GM18909 (cell line): ENCODE measurements around the gene NR2F6.
A peak's percentile ranks its signal among the peaks of the same experiment; 100 is the strongest.

ENCODE experiments used
- ATAC-seq: cut with Tn5 transposase; IDR thresholded peaks from one replicate; pipeline ENCODE4 v1.9.1; 2021; ENCODE audit warnings: mild to moderate bottlenecking; ENCODE audit not compliant: unreplicated experiment, poor library complexity

Gene NR2F6

DNA sequence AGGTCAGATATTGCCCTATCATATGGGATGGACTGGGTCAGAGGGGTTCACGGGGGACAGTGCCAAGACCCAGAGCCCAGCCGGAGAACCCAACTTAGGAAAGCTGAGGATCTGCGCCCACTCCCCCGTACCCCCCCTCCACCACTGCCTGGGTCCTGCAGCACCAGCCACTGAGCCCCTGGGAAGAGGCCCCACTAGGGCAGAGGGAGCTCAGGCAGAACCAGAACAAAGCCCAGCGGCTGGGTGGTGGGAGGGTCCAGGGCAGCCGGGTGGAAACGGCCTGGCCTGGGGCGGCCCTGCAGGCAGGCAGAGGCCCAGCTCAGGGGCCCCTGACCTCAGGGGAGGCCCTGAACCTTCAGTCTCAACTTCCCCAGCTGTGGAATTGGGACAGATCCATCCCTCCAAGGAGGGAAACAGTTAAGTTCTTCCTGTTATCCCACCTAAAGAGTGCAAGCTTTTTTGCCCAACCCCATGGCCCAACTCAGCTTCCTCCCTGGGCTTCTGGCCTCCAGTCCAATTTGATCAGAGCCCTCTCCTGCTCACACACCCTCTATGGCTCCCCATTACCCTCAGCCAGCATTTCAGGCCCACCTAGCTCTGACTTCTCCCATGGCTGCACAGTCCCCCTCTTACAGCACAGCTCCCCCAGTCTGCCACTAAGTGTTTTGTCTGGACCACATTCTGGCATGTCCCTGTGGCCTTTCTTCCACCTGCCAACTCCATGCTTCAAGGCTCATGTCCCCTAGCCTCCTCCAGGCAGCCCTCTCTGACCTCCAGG is 3.1 kb downstream of the NR2F6 start:
- ATAC-seq, result no peak

GRCh38 chr19:17240826-17241399 is 4.8 kb downstream of the NR2F6 start:
- no peak for ATAC-seq

- no peak for ATAC-seq
Observed at GRCh38 chr19:17240062-17240752, 5.5 kb downstream of the NR2F6 start.

DNA sequence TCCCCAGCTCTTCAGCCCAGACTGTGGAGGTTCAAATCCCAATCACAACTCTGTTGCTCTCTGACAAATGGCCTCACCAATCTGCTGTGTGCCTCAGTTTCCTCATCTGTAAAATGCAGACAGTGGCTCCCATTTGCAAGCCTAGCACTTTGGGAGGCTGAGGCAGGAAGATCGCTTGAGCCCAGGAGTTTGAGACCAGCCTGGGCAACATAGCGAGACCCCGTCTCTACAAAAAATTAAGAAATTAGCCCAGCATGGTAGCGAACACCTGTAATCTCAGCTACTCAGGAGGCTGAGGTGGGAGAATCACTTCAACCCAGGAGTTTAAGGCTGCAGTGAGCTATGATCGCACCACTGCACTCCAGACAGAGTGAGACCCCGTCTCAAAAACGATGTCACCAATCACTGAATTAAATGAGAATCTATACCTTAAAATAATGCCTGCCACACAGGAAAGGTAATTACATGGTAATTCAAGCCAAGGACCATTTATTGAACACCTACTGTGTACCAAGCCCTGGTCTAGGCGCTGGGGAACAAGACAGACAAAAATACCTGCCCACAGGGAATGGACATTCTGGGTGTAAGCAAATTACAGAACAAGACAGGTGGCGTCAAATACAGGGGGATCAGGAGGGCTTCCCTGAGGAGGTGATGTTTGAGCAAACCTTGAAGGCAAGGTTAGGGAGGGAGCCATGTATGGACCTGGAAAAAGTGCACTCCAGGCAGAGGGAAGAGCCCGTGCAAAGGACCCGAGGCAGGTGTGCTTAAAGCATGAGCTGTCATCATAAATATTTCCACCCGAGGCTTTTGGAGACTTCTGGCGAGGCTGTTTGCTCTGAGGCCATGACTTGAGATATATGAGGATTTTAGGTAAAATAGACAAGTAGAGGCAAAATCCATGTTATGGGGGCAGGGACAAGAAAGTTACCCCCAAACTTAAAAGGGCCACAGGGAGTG is 7.7 kb downstream of the NR2F6 start:
- ATAC-seq, result no peak

DNA sequence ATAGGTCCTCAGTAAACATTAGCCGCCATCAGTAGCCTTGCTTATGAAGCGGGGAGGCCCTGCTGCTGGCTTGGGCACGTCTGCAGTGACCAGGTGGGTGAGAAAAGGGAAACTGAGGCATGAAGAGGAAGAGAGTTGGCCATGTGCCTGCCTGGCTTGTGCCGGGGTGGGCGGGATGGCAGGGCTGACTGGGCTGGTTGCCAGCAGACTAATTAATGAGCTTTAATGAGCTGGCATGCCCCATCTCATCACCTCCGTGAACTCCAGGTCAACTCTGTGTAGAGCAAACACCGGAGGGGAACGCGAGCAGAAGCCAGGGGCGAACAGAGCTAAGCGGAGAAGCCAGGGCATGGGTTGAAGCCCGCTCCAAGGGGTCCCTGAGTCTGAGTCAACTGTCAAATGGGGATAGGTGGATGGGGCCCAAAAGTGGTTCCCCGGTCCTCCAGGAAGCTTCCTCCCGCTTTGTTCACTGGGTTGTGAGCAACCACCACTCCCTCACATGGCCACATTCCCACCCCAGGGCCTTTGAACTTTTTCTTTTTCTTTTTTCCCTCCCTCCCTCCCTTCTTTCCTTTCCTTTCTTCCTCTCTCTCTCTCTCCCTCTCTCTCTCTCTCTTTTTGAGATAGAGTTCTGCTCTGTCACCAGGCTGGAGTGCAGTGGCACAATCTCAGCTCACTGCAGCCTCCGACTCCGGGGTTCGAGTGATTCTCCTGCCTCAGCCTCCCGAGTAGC is 8.7 kb downstream of the NR2F6 start:
- ATAC-seq, result no peak

GRCh38 chr19:17235971-17236777 is 9.5 kb downstream of the NR2F6 start:
- no peak for ATAC-seq

GRCh38 chr19:17235300-17235970 is 10.3 kb downstream of the NR2F6 start:
- peak; percentile 61 for ATAC-seq

DNA sequence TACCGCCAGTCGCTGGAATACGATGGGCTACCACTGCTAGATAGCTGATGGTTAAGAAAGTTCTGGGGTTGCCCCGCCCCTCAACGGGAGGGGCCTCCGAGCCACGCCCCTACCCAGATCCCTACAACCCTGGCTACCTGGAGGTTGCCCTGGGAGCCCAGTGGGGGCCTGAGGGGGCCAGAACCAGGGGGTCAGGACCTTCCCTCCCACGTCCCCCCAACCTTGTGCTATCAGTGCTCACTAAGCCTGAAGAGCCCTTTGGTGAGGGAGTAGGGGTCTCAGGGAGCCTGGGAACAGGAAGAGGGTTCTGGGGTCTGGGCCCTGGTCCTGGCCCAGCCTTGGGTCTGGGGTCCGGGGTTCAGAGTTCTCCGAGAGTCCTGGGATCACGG is 10.8 kb downstream of the NR2F6 start:
- ATAC-seq, result peak; percentile 41

DNA sequence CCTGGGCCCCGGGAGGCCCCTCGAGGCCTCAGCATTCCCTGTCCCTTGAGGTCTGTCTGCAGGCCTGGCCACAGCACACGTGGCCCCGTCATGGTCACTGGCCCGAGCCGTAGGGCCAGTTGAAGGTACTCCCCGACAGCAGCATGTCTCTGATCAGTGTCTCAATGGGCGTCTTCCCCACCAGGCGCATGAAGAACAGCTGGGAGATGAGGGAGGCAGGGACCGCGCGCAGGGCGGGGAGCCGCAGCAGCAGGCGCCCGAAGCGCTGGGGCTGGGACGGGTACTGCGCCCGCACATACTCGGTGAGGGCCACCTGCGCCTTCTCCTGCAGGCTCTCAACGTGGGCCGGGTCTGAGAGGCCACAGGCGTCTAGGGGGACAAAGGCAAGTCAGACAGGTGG is 13.5 kb downstream of the NR2F6 start:
- ATAC-seq, result no peak

- ATAC-seq, result no peak
Observed at GRCh38 chr19:17229890-17230289, 15.8 kb downstream of the NR2F6 start.

- no peak for ATAC-seq
Observed at GRCh38 chr19:17227798-17228367, 17.8 kb downstream of the NR2F6 start.

DNA sequence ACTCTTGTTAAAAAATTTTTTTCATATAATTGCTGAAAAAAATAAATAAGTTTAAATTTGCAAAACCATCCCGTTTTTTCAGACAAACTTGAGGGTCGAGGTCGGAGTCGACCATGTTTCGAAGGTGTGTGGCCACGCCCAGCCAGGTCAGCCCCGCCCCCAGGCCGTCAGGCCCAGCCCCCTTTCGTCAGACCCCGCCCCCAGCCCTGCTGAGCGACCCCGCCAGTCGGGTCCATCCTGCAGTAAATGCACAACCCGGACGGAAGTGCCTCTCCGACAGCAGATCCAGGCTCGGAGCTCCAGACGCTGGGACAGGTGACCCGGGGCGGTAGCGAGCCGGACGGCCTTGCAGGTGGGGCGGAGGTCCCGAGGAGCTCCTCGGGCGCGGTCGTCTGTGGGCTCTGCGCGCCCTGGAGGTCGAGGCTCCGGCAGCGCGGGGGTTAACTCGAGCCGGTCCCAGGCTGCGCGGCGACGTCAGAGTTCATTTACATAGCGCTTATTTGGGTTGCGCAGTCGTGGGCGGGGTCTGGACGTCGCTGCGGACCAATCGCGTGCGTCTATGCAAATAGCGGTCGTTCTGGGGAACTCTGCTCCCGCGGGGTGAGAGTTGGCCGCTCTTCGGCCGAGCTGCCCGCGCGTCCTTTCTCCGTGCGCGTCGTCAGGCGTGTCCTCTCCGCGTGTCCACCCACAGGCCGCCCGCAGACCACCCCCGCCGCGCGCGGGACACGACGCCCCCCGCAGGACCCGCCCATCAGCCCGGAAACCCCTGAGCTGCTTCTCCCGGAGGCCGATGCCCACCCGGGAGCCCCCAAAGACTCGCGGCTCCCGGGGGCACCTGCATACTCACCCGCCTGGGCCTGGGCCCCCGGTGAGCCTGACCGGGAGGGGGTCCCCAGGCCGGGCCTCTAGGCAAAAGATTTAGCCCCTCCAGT is 19.5 kb downstream of the NR2F6 start, which contains the start of gene OCEL1:
Gene OCEL1, plus strand, starts transcription at position 225 of the 932 bp plus-strand sequence. Its CDS starts 22 bp downstream, at position 247.
- ATAC-seq, result peak; percentile 90

DNA sequence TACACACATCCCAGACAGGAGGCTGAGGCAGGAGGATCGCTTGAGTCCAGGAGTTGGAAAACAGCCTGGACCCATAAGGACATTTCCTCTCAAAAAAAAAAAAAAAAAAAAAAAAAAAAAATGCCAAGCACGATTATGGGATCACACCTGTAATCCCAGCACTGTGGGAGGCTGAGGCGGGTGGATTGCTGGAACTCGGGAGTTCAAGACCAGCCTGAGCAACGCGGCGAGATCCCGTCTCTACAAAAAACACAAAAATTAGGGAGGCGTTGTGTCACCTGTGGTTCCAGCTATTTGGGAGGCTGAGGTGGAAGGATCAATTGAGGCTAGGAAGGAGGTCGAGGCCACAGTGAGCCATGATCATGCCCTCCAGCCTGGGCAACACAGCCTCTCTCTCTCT is 20.7 kb downstream of the NR2F6 start:
- no peak for ATAC-seq

- no peak for ATAC-seq
Observed at GRCh38 chr19:17220207-17220758, 25.4 kb downstream of the NR2F6 start.

- ATAC-seq, result no peak
Observed at GRCh38 chr19:17219286-17219685, 26.4 kb downstream of the NR2F6 start.

- ATAC-seq, result no peak
Observed at GRCh38 chr19:17216058-17216670, 29.6 kb downstream of the NR2F6 start.
